ENCODE measurements around the gene AP4E1.
"Not testable (repeated sequence)": the region's sequence is repeated elsewhere in the genome, so short reads cannot be mapped to it uniquely, and the experiment has no call there.

Gene AP4E1

DNA sequence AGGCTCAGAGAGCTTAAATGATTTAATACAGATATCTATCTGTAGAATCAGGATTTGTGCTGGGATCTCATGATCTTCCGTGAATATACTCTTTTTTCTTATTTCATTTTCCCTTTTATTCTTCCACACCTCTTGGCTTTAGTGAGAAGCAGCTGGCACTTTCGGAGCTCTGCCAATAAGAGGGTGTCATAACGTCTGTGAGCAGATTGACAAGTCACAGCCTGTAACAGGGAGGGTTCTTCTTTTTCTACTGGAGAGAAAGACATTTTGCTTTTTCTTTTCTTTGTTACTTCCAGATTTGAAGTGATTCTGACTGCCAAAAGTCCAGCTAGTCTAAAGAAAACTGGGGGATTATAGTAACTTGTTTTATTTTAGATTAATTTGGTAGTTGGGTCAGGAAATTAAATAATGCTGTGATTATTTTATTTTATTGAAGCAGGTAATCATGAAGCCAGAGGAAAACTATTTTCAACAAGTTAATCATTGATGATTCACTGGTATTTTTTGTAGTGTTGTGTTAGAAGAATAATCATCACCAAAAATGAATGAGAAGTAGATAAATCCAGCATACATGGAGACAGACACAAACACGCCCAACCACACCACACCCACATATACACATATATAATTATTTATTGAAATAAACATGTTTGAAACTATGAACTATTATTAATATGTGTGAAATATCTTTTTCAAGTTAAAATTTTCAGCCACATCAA lies 116.4 kb downstream of the AP4E1 start:
- no peak for DNase-seq (ENCODE audit: low read depth)

DNA sequence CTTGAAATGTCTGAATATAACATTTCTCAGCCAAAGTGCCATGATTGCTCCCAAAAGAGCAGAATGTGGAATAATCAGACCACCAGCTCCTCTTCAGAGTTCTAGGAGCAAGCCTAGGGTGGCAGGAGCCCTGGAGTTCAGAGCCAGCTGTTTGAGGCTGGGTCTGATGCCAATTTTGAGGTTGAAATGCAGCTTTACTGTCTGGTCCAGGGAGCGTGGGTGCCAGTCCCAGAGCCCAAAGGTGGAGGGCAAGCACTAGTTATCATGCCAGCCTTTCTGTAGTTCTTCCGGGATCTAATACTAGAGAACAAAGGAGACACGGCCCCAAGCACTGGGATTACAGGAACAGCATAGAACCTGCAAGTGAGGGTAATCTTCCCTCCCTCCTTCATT lies 117.0 kb downstream of the AP4E1 start:
- DNase-seq (ENCODE audit: low read depth): no peak

DNA sequence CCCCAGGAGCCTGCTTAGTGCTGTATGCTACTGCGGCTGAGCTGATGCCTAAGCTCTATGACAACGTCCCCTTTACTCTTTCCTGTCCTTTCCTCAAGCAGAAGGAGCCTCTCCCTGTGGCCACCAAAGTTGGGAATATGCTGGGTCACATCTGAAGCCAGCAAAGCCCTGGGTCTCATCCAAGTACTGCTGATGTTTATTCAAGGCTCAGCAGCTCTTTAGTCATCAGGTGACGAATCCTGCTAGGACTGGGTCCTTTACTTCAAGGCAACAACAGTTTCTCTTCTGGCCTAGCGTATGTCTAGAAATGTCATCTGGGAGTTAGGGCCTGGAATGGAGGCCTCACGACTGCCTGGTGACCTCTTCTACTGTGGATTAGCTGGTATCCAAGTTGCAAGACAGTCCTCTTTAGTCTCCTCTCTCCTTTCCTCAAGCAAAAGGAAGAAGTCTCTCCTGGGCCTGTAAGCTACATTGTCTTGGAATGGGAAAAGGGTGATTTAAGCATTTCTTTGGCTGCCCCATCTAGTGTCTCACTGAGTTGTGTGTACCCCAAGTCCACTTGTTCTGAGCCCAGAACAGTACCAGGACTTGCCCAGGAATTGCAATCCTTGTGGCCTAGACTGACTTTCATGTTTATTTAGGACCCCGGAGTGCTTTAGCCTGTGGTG lies 122.3 kb downstream of the AP4E1 start:
- no peak for DNase-seq (ENCODE audit: low read depth)

DNA sequence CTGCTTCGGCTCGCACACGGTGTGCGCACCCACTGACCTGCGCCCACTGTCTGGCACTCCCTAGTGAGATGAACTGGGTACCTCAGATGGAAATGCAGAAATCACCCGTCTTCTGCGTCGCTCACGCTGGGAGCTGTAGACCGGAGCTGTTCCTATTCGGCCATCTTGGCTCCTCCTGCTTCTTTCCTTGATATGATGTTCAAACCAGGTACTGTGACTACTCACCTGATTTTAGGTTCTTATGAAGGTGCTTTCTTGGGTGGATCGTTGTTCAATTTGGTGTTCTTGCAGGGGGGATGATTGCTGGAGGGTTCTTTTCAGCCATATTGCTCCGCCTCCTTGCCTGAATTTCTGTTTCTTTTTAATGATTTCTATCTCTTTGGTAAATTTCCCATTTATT lies 129.0 kb downstream of the AP4E1 start:
- not testable (repeated sequence) for DNase-seq (ENCODE audit: low read depth)

DNA sequence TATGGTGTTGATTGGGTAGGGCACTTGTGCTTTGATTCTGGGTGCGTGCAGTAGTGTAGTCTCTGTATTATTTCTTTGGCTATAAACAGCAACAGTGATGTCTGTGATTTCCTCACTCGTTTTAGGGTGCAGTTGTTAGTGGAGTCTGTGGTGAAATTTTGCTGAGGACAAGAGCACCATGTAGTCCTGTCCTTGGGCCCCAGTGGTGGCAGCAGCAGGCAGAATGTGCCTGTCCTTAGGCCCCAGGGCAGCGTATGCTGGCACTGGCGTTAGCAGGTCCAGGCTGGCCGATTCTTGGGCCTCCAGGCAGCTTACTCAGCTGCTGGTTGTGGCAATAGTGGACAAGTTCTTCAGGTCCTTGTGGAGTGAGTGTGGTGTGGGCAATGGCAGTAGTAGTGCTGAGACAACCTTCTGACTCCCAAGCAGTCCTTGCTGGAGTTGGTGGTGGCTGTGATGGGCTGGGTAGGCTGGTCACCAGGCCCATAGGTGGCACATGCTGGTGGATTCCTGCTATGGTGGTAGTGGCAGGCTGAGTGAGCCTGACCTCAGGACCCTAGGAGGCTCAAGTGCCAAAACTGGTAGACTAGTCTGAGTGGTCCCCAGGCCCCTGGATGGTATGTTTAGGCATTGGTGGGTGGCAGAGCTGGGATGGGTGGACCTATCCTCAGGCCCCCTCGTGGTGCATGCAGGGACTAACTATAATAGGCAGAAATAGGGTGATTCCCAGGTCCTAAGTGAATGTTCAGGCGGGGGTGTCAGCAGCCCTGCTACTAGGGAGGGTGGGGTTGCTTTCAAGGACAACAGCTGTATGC lies 129.9 kb downstream of the AP4E1 start:
- DNase-seq (ENCODE audit: low read depth): no peak

DNA sequence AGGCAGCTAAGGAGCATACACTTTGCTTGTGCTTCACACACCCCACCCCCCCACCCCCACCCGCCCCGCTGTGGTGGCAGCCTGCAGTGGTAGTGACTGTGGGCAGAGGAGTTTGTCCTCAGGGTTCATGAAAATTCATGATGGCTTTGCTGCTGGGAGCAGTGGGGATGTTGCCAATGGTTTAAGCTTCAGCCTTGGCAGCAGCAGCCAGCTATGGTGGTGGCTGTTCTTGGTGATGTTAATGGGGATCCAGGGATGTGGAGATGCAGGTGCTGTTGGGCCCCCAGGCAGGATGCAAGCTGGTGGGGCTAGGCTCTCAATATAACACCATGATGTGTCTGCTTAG lies 130.5 kb downstream of the AP4E1 start:
- DNase-seq (ENCODE audit: low read depth): no peak

DNA sequence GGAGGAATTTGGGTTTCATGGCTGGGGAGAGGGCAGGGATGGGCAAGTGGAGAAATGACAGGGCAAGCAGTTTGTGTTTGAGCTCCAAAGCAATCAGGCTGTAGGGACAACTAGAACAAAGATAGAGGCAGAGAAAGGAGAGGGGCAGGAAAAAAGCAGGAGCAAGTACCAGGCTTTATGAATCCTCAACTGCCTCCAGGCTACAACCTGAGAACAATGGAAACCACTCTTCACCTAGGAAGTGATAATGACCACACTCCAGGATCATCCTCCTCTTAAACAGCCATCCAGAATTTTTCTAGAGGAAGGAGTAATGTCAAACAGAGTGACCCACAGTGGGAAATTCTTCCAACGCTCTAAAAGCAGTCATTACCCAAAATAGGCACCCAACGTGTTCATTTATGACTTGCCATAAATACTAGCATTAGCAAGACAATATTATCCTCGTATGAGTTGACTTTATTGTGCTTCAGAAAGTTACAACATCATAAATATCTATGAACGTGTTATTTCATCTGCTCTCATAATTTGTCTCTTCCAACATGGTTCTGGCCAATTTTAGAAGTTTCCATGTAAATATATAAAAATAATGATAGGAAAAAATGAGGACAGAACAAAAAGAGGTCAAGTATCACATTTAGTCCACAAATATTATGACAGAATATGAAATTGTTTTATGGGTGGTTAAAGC lies 135.7 kb downstream of the AP4E1 start:
- no peak for DNase-seq (ENCODE audit: low read depth)

DNA sequence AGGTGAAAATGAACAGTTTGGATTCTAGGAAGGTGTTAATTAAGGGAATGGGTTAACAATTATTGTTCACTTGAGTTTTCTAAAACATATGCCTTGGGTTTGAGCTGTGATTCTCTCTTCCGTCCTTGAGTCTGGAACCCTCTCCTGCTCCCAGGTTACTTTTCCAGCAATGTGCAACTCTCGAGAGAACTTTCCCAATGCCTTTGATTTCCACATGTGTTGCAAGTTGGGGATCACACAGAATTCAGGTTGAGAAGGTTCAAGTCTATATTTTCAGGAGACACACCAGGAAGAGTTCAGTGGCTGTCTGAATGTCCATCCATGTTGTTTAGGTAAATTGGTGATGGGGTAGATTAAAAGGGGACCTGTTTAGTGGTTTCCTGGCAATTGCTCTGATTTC lies 137.5 kb downstream of the AP4E1 start:
- DNase-seq (ENCODE audit: low read depth): no peak

DNA sequence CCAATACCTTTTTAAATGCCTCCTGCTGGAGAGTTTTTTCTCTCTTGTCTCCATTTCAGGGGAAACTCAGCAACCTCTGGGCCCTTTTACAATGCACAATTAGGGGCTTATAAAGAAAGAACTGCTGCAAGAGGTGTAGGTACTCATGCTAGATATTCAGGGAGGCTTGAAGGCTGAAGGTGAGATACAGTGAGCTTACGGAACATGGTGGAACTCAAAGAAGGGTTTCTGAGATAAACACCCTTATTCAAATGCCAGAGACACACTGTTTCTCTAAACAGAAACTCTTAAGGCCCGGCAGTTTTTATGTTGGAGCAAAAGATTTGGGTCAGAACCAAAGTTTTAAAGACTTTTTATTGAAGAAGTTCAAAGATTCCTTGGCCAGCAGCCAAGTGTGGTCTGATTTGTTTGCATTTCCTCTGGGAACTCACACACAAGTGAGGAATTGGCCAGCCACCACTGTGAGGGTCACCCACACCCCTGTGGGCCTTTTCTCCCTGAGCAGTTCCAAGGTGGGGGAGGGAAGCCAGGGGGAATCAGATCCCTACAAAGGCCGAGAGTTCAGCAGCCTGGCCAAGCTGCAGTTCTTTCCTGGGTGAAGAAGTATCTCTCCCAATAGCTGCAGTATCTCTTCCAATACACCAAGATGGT lies 138.4 kb downstream of the AP4E1 start:
- no peak for DNase-seq (ENCODE audit: low read depth)

DNA sequence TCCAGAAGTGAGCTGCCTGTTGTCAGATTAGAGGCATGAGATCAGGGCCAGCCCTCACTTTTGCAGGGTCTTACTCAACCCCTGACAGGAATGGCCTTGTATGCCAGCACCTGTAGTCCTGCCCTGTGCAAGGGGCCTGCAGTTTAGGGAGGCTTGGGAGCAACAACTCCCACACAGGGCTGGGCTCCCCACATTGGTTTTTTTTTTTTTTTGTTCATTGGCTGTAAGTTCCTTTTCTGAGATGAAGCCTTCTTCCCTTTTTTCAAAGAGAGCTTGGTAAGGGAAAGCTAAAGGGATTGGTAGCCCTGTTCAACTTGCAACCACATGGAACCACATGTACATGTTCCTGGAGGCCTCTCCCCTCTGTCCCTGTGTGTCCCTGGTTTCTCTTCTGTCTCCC lies 139.8 kb downstream of the AP4E1 start:
- no peak for DNase-seq (ENCODE audit: low read depth)

DNA sequence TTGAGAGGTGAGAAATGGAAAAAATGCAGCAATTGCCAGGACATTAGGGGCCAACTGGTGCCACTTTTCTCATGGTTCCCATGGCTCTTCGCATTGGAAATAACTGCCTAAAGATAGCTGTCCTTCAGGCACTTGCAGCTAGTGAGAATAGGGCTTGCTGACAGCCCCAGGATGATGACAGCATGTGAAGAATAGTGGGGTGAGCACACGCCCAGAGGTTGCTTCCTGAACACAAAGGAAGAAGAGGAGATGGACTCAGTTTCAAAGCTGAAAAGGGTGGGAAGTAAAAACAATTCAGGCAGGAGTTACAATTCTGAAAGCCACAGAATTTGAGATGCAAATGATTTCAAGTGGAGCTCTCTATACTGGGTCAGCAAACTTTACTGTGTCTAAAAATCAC lies 140.6 kb downstream of the AP4E1 start:
- no peak for DNase-seq (ENCODE audit: low read depth)

DNA sequence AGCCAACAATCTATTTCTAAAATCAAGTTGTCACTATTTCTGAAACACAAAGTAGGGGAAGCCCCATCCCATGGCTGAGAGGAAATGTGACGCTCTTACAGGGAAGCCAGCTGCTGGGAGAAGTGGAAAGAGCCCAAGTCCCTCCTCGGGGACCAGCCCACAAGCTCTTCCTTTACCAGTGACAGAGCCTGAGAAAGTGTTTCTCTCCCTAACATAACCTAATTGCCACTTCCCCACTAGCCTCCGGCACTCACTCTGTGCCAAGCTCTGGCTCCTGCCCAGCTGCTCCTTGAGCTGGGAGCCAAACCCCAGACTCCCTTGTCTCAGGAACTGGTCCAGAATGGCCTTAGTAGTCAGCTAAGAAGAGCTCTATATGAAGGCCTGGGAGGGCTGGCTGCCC lies 143.3 kb downstream of the AP4E1 start:
- DNase-seq (ENCODE audit: low read depth): no peak

DNA sequence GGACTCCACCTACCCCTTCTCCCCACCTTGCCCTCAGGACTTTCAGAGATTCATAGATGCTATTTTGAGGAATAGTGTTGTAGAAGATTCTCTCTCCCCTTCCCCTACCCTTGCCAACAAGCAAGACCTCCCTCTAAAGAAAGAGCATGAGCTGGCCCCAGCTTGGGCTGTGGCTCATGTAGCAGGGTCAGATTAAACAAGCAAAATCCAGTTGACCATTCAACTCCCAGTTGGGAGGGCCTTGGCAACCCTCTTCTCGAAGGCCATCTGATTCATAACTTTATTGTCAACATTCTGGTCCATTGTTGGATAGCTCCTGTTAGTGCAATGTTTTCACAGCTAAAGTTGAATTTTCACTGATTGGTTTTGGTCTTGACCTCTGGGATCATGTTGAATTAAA lies 145.1 kb downstream of the AP4E1 start:
- no peak for DNase-seq (ENCODE audit: low read depth)

DNA sequence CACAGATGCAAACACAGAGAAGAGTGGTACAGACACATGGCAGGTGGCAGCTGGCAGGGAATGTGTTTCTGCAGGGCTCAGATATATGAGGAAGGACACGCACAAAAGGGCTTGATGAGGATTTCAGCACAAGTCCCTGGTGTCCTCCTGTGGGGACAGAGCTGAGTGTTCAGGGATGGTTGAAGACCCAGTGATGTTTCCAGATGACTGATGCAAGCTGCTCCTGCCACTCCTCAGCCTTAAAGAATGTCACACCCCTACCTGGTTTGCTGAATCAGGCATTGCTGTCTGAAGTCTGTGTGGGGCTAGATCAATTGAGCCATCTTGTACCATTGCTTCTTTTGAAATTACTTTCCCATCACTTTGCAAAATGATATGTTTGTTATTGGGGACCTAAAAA lies 146.1 kb downstream of the AP4E1 start:
- no peak for DNase-seq (ENCODE audit: low read depth)
